ENCODE data around the gene KCNQ1. TPM values are rescaled to one million over a fixed set of nuclear protein-coding genes. Genes with fewer than 3 reads are reported as not detected.

Gene KCNQ1
- total and polyA plus RNA-seq, 2 donors (not counting 3 experiments of a cell fraction or from before 2014, with no cell fraction given), result 0.07 to 0.09 TPM

GRCh38 chr11:2869561-2870427 lies 425.0 kb downstream of the KCNQ1 start:
- Histone ChIP-seq H3K9me3 (replicated peaks; ENCODE audit: control insufficient read depth, insufficient read depth, low read length) (no peaks in the 10 kb centered on the region), H3K4me3 (replicated peaks in 1 of 3; ENCODE audit: insufficient read depth in 1 of 3, low read depth in 1 of 3, low read length in 3 of 3) (no peak overlapping the region), H3K4me2 (ENCODE audit: insufficient read depth, low read length) (no peak overlapping the region), H3K9me1 (replicated peaks; ENCODE audit: control insufficient read depth, extremely low read depth, insufficient read depth, low read length) (no peaks in the 10 kb centered on the region), H3K9ac (replicated peaks; ENCODE audit: extremely low read depth, insufficient read depth, low read length) (no peak overlapping the region), H3K36me3 (ENCODE audit: control insufficient read depth in 2 of 2, extremely low read depth in 1 of 2, insufficient read depth in 2 of 2, low read length in 2 of 2) (no peaks in the 10 kb centered on the region), H3K27ac (ENCODE audit: insufficient read depth, low read depth, low read length) (no peak overlapping the region), H3K27me3 (ENCODE audit: control insufficient read depth in 2 of 2, insufficient read depth in 2 of 2, low read length in 2 of 2) (peaks cover 45 to 48% of the 10 kb centered on the region in 2 experiments), H4K20me1 (replicated peaks; ENCODE audit: control insufficient read depth, extremely low read depth, insufficient read depth, low read length) (no peaks in the 10 kb centered on the region), H3K79me2 (ENCODE audit: control insufficient read depth, insufficient read depth, low read length) (no peaks in the 10 kb centered on the region), H3K4me1 (ENCODE audit: control insufficient read depth, extremely low read depth, insufficient read depth, low read length) (no peaks in the 10 kb centered on the region), H2AFZ (ENCODE audit: low read depth, low read length) (no peak overlapping the region)
- BruUV-seq (replicated peaks), result no TSS peak
- no peak for DNase-seq (ENCODE audit: low read depth, low spot score)
- no peak for FAIRE-seq
- intact Hi-C loops (cut with micrococcal nuclease), result no loop called here
- dilution Hi-C loops (cut with MboI; ENCODE audit: extremely low pct_ligation_motif_present, low sequenced_read_pairs), result no loop called here
- TF ChIP-seq POLR2AphosphoS5 (IDR thresholded peaks at IDR 0.05; ENCODE audit: insufficient read depth, low read depth, low read length) (no peak), POLR2A (IDR thresholded peaks at IDR 0.05; ENCODE audit: low read depth, low read length) (no peak), JUN (IDR thresholded peaks at IDR 0.05; ENCODE audit: borderline replicate concordance, insufficient read depth, insufficient read length, low read depth) (no peak), EZH2 (IDR thresholded peaks at IDR 0.05; ENCODE audit: borderline replicate concordance, low read depth, low read length, severe bottlenecking) (peak; percentile 62), MAX (IDR thresholded peaks at IDR 0.05; ENCODE audit: insufficient read depth, insufficient read length) (no peak), GATA2 (IDR thresholded peaks at IDR 0.05; ENCODE audit: insufficient read depth, insufficient read length, low read depth, low read length) (no peak), CTCF (IDR thresholded peaks at IDR 0.05; ENCODE audit: extremely low read depth in 1 of 2, insufficient read depth in 1 of 2, low read depth in 1 of 2, low read length in 2 of 2) (no peak)
- POLR2A ChIA-PET, result no interaction called here
- CTCF ChIA-PET, result interaction anchor here (1.7 kb wide), 1 partner anchor 336 kb away, joined by 5 read pairs; no protein-coding TSS in a partner anchor
